ENCODE data around the gene ETNK1. TPM values are rescaled to one million over a fixed set of nuclear protein-coding genes. Genes with fewer than 3 reads are reported as not detected.

The ETNK1 gene
- total and polyA plus RNA-seq, 2 donors (not counting 1 experiment from before 2014, with no cell fraction given) = 19.4 to 106 TPM

- Histone ChIP-seq H3K4me3 (ENCODE audit: control extremely low read depth in 1 of 5, extremely low read depth in 1 of 5, insufficient read depth in 1 of 5, low read depth in 2 of 5, low read length in 4 of 5) (no peak overlapping the region), H3K36me3 (replicated peaks in 1 of 2; ENCODE audit: control extremely low read depth in 1 of 2, control insufficient read depth in 1 of 2, extremely low read depth in 1 of 2, insufficient read depth in 2 of 2, low read length in 1 of 2) (no peaks in the 10 kb centered on the region), H2AFZ (ENCODE audit: insufficient read depth, low read depth, low read length, poor library complexity, severe bottlenecking) (no peak overlapping the region), H3K4me1 (ENCODE audit: control insufficient read depth in 2 of 2, insufficient read depth in 2 of 2, low read length in 2 of 2) (no peaks in the 10 kb centered on the region), H3K79me2 (ENCODE audit: control insufficient read depth, insufficient read depth, low read length) (no peaks in the 10 kb centered on the region), H3K9ac (ENCODE audit: low read length) (no peak overlapping the region), H3K27me3 (replicated peaks in 1 of 4; ENCODE audit: control extremely low read depth in 1 of 4, control insufficient read depth in 3 of 4, insufficient read depth in 4 of 4, low read length in 3 of 4) (no peaks in the 10 kb centered on the region), H3K9me3 (ENCODE audit: control extremely low read depth in 1 of 3, control insufficient read depth in 2 of 3, insufficient read depth in 1 of 3, low read length in 2 of 3) (no peaks in the 10 kb centered on the region), H3K4me2 (replicated peaks; ENCODE audit: low read depth, low read length, poor library complexity, severe bottlenecking) (no peak overlapping the region), H4K20me1 (ENCODE audit: control insufficient read depth, insufficient read depth, low read length, poor library complexity, severe bottlenecking) (no peaks in the 10 kb centered on the region), H3K27ac (ENCODE audit: low read length in 2 of 2) (no peak overlapping the region)
- no peaks in the 10 kb centered on the region for H3K9me3 Mint-ChIP-seq (ENCODE audit: insufficient read depth)
- ATAC-seq (ENCODE audit: low read depth) = no peak
- no CpG with 5 or more reads among the region's 4 CpGs for WGBS (ENCODE audit: insufficient coverage)
- intact Hi-C loops (cut with micrococcal nuclease) = no loop called here
- no peak overlapping the region for H3K27ac Mint-ChIP-seq
- H3K4me1 Mint-ChIP-seq = no peaks in the 10 kb centered on the region
- DNase-seq = no peak
- ChIA-PET POLR2A (no interaction called here), CTCF (no interaction called here)
- peaks cover 15% of the 10 kb centered on the region for H3K27me3 Mint-ChIP-seq
- H3K4me3 Mint-ChIP-seq = no peak overlapping the region
- TF ChIP-seq CTCF (IDR thresholded peaks at IDR 0.05) (no peak), EZH2 (IDR thresholded peaks at IDR 0.05; ENCODE audit: borderline replicate concordance, insufficient read depth, low read depth, low read length, poor library complexity, severe bottlenecking) (no peak)
Measured at GRCh38 chr12:22719745-22720144, 94.8 kb downstream of the ETNK1 start.

GRCh38 chr12:22722081-22722480, 97.1 kb downstream of the ETNK1 start:
- CTCF ChIA-PET = no interaction called here

More at GRCh38 chr12:22722081-22722480, 97.1 kb downstream of the ETNK1 start:
- Histone ChIP-seq H3K79me2 (ENCODE audit: control insufficient read depth, insufficient read depth, low read length) (no peaks in the 10 kb centered on the region), H3K27me3 (replicated peaks in 1 of 4; ENCODE audit: control extremely low read depth in 1 of 4, control insufficient read depth in 3 of 4, insufficient read depth in 4 of 4, low read length in 3 of 4) (no peaks in the 10 kb centered on the region), H3K27ac (ENCODE audit: low read length in 2 of 2) (no peak overlapping the region), H3K36me3 (replicated peaks in 1 of 2; ENCODE audit: control extremely low read depth in 1 of 2, control insufficient read depth in 1 of 2, extremely low read depth in 1 of 2, insufficient read depth in 2 of 2, low read length in 1 of 2) (no peaks in the 10 kb centered on the region), H4K20me1 (ENCODE audit: control insufficient read depth, insufficient read depth, low read length, poor library complexity, severe bottlenecking) (no peaks in the 10 kb centered on the region), H3K4me2 (replicated peaks; ENCODE audit: low read depth, low read length, poor library complexity, severe bottlenecking) (no peak overlapping the region), H3K9me3 (ENCODE audit: control extremely low read depth in 1 of 3, control insufficient read depth in 2 of 3, insufficient read depth in 1 of 3, low read length in 2 of 3) (no peaks in the 10 kb centered on the region), H3K4me1 (ENCODE audit: control insufficient read depth in 2 of 2, insufficient read depth in 2 of 2, low read length in 2 of 2) (no peaks in the 10 kb centered on the region), H3K9ac (ENCODE audit: low read length) (no peak overlapping the region), H3K4me3 (ENCODE audit: control extremely low read depth in 1 of 5, extremely low read depth in 1 of 5, insufficient read depth in 1 of 5, low read depth in 2 of 5, low read length in 4 of 5) (no peak overlapping the region), H2AFZ (ENCODE audit: insufficient read depth, low read depth, low read length, poor library complexity, severe bottlenecking) (no peak overlapping the region)
- no peak for ATAC-seq (ENCODE audit: low read depth)
- 83% methylated on average over 1 of the region's 2 CpGs for WGBS (ENCODE audit: insufficient coverage)
- POLR2A ChIA-PET = no interaction called here
- TF ChIP-seq CTCF (IDR thresholded peaks at IDR 0.05) (no peak), EZH2 (IDR thresholded peaks at IDR 0.05; ENCODE audit: borderline replicate concordance, insufficient read depth, low read depth, low read length, poor library complexity, severe bottlenecking) (no peak)
- H3K9me3 Mint-ChIP-seq (ENCODE audit: insufficient read depth) = no peaks in the 10 kb centered on the region
- H3K27ac Mint-ChIP-seq = no peak overlapping the region
- DNase-seq = no peak
- H3K27me3 Mint-ChIP-seq = peaks cover 15% of the 10 kb centered on the region
- no peaks in the 10 kb centered on the region for H3K4me1 Mint-ChIP-seq
- H3K4me3 Mint-ChIP-seq = no peak overlapping the region
- intact Hi-C loops (cut with micrococcal nuclease) = no loop called here
